ENCODE data around the gene TMEM203. TPM values are rescaled to one million over a fixed set of nuclear protein-coding genes. Genes with fewer than 3 reads are reported as not detected.
A peak's percentile ranks its signal among the peaks of the same experiment; 100 is the strongest.

The TMEM203 gene
- total and polyA plus RNA-seq, 2 of the 13 experiments (the other 11 are each of a cell fraction or from before 2014, with no cell fraction given) = 23.4 to 36.7 TPM

DNA sequence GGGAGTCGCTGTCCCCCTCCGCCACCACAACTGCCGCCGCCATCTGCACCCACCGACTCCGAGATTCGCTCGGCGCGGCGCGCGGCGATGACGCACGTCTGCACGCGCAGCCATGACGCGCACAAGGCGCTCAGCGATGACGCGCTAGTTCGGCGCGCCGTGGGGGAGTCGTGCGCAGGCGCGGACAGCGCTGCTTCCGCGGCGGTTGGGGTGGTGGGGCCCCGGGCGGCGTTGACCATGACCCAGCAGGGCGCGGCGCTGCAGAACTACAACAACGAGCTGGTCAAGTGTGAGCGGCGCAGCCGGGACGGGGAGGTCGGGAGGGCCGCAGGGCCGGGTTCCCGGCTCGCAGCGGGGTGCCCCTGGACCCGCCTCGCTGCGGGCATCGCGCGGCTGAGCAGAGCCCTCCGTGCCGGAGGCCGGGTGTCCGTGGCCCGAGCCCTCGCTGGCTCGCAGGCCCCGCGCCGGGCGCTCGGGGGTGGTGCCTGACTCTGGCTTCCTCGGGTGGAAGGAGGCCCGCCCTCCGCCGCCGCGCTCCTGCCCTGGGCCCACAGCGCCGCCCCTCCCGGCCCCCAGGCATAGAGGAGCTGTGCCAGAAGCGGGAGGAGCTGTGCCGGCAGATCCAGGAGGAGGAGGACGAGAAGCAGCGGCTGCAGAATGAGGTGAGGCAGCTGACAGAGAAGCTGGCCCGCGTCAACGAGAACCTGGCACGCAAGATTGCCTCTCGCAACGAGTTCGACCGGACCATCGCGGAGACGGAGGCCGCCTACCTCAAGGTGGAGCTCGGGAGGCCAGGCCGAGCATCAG, 16.8 kb downstream of the TMEM203 start, which contains the start of the genes ANAPC2 and SSNA1 (continued):
- TF ChIP-seq, protein P1, sequence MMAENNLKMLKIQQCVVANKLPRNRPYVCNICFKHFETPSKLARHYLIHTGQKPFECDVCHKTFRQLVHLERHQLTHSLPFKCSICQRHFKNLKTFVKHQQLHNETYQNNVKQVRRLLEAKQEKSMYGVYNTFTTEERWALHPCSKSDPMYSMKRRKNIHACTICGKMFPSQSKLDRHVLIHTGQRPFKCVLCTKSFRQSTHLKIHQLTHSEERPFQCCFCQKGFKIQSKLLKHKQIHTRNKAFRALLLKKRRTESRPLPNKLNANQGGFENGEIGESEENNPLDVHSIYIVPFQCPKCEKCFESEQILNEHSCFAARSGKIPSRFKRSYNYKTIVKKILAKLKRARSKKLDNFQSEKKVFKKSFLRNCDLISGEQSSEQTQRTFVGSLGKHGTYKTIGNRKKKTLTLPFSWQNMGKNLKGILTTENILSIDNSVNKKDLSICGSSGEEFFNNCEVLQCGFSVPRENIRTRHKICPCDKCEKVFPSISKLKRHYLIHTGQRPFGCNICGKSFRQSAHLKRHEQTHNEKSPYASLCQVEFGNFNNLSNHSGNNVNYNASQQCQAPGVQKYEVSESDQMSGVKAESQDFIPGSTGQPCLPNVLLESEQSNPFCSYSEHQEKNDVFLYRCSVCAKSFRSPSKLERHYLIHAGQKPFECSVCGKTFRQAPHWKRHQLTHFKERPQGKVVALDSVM (CRISPR knock-in tag; IDR thresholded peaks at IDR 0.05) = peak; percentile 73
- TF ChIP-seq ELF1 (CRISPR knock-in tag; IDR thresholded peaks at IDR 0.05) (peak; percentile 80), ZNF672 (CRISPR knock-in tag; IDR thresholded peaks at IDR 0.05) (no peak; the same call in 1 of the 2 replicates), ZNF207 (IDR thresholded peaks at IDR 0.05; ENCODE audit: borderline replicate concordance) (no peak), RELA (CRISPR knock-in tag; IDR thresholded peaks at IDR 0.05) (peak; percentile 64; the same call in 1 of the 2 replicates), ARID2 (CRISPR knock-in tag; IDR thresholded peaks at IDR 0.05; ENCODE audit: borderline replicate concordance) (0 out of 2 replicates have a peak, but pooled peaks have one; percentile 64), NFE2 (CRISPR knock-in tag; IDR thresholded peaks at IDR 0.05) (no peak), ZNF543 (CRISPR knock-in tag; IDR thresholded peaks at IDR 0.05) (no peak), HDAC2 (CRISPR knock-in tag; IDR thresholded peaks at IDR 0.05) (peak; percentile 98), GATAD1 (CRISPR knock-in tag; IDR thresholded peaks at IDR 0.05) (peak; percentile 100), RCOR2 (CRISPR knock-in tag; IDR thresholded peaks at IDR 0.05) (no peak), ZNF709 (CRISPR knock-in tag; IDR thresholded peaks at IDR 0.05) (peak; percentile 88)
- TF ChIP-seq, protein P2, sequence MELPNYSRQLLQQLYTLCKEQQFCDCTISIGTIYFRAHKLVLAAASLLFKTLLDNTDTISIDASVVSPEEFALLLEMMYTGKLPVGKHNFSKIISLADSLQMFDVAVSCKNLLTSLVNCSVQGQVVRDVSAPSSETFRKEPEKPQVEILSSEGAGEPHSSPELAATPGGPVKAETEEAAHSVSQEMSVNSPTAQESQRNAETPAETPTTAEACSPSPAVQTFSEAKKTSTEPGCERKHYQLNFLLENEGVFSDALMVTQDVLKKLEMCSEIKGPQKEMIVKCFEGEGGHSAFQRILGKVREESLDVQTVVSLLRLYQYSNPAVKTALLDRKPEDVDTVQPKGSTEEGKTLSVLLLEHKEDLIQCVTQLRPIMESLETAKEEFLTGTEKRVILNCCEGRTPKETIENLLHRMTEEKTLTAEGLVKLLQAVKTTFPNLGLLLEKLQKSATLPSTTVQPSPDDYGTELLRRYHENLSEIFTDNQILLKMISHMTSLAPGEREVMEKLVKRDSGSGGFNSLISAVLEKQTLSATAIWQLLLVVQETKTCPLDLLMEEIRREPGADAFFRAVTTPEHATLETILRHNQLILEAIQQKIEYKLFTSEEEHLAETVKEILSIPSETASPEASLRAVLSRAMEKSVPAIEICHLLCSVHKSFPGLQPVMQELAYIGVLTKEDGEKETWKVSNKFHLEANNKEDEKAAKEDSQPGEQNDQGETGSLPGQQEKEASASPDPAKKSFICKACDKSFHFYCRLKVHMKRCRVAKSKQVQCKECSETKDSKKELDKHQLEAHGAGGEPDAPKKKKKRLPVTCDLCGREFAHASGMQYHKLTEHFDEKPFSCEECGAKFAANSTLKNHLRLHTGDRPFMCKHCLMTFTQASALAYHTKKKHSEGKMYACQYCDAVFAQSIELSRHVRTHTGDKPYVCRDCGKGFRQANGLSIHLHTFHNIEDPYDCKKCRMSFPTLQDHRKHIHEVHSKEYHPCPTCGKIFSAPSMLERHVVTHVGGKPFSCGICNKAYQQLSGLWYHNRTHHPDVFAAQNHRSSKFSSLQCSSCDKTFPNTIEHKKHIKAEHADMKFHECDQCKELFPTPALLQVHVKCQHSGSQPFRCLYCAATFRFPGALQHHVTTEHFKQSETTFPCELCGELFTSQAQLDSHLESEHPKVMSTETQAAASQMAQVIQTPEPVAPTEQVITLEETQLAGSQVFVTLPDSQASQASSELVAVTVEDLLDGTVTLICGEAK (IDR thresholded peaks at IDR 0.05) = no peak
- TF ChIP-seq, protein P2 (CRISPR knock-in tag; IDR thresholded peaks at IDR 0.05) = peak; percentile 63
- TF ChIP-seq, protein P3, sequence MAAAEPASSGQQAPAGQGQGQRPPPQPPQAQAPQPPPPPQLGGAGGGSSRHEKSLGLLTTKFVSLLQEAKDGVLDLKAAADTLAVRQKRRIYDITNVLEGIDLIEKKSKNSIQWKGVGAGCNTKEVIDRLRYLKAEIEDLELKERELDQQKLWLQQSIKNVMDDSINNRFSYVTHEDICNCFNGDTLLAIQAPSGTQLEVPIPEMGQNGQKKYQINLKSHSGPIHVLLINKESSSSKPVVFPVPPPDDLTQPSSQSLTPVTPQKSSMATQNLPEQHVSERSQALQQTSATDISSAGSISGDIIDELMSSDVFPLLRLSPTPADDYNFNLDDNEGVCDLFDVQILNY (CRISPR knock-in tag; conservative IDR thresholded peaks at IDR 0.05) = 0 out of 2 replicates have a peak, but pooled peaks have one; percentile 18
- TF ChIP-seq, protein P4, sequence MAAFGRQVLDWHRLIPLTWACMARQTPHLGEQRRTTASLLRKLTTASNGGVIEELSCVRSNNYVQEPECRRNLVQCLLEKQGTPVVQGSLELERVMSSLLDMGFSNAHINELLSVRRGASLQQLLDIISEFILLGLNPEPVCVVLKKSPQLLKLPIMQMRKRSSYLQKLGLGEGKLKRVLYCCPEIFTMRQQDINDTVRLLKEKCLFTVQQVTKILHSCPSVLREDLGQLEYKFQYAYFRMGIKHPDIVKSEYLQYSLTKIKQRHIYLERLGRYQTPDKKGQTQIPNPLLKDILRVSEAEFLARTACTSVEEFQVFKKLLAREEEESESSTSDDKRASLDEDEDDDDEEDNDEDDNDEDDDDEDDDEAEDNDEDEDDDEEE (CRISPR knock-in tag; IDR thresholded peaks at IDR 0.05) = peak; percentile 68; the same call in 1 of the 2 replicates
